Activated CD4-positive, CD25-positive, alpha-beta regulatory T cell (primary cell): ENCODE data around the gene CAMTA1.

Source experiments
- DNase-seq, 4 experiments: peaks; one replicate each; lab custom pipeline; 2025; lab: John Stamatoyannopoulos, UW

The CAMTA1 gene

DNA sequence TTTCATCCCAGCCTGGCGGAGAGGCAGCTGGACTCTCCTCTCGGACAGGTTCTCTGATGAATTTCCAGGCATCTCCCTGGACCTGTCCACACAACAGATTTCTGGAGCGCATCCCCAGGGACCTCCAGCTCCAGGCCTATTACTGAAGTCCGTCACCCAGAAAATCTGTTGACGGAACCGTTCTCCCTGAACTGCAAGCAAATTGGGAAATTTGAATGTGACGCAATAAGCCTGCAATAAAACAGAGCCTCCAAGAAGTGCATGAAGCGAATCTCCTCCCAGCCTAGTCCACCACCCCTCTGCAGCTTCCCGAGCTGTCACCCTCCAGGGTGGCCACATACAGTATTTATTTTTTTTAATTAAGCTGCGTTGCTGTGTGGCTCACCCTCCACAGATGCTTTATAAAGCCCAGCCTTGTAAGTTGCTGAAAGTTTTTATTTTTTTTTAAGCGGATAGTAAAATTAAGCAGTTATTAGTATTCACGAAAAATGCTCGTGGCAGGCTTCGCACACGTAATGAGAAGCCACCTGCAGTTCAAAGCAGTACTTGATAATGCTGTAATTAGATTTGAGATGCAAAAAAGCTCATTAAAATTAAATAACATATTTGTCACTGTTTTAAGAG is 173.3 kb downstream of the CAMTA1 start:
- no peak for DNase-seq

- DNase-seq, result no peak
These were observed 174.2 kb downstream of the CAMTA1 start for GRCh38 chr1:6959491-6959890.

- no peak for DNase-seq
These were observed 175.1 kb downstream of the CAMTA1 start for GRCh38 chr1:6960291-6960811.

DNA sequence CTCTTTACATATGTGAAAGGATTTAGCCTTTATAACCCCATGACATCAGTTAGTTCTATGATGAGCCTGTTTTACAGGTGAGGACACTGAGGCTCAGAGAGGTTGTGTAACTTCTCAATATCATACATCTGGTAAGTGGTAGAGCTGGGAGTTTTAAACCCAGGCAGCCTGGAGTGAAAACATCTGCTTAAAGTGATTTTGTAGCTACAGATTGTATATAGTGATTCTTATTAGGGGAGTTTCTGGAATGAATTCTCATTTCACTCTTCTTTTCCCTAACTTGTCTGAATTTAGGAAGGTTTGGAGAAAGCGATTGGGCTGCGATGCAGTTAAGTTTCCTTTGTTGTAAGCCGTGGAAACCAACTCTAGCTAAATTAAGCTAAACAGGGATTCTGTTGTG is 175.6 kb downstream of the CAMTA1 start:
- no peak for DNase-seq

DNA sequence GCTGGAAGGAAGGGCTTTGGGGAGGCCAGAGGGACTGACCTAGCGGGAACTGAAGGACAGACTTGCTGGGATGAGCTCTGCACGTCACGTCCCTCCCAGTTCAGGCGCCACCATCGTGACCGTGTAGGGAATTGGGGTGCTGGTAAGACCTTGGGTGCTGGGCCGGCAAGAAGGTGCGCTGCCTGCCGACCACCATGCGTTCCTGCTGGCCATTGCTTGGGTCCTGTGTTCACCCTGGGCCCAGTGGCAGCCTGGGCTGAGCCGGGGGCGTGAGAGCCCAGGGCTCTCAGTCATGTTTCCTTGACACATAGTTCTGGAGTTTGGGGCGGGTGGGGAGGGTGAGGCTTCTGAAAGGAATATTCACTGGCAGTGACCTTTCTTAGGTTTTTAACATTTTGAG is 176.0 kb downstream of the CAMTA1 start:
- DNase-seq, result no peak

DNA sequence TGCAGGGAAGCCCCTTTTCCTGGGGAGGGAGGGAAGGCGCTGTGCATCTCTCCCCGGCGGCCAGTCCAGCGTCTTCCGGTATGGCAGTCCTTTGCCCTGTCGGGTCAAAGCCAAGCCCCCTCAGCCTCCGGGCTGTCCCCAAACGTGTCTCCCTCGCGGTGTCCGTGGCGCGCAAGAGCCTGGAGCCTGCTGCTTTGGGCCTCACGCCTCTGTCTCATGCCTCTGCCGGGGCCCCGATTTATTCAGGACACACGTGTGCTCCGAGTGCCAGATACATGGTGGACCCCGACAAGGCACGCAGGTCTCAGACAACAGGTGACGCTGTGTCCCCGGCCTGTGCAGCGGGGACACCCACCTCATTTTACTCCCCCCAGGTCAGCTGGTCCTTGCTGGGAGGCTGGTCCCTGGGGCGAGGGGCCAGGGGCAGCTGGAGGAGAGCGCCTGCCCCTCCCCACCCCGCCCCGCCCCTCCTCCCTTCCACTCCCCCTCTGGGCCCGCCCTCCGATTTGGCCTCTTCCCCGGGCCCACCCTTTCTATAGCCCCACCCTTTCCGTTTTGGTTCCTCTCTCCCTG is 176.7 kb downstream of the CAMTA1 start:
- DNase-seq, result no peak

DNA sequence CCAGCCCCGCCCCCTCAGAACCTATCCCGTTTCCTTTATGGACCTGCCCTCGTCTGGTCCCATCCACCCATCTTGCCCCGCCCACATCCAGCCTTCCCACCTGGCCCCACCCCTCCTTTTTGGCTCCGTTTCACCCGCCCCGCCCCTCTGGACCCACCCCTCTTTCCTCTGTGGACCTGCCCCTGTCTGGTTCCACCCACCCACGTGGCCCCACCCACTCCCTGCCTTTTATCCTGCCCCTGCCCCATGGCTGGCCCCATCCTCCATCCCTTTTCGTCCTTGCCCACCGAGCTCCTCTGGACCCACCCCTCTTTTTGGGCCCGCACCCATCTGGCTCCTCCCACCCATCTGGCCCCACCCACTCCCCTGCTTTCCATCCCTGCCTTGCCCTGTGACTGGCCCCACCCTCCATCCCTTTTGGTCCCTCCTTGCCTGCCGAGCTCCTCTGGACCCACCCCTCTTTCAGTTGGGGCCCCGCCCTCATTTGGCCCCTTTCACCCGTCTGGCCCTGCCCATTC is 177.3 kb downstream of the CAMTA1 start:
- DNase-seq, result peak in 3 of 4 experiments; percentile 16 to 39 (median 31)

DNA sequence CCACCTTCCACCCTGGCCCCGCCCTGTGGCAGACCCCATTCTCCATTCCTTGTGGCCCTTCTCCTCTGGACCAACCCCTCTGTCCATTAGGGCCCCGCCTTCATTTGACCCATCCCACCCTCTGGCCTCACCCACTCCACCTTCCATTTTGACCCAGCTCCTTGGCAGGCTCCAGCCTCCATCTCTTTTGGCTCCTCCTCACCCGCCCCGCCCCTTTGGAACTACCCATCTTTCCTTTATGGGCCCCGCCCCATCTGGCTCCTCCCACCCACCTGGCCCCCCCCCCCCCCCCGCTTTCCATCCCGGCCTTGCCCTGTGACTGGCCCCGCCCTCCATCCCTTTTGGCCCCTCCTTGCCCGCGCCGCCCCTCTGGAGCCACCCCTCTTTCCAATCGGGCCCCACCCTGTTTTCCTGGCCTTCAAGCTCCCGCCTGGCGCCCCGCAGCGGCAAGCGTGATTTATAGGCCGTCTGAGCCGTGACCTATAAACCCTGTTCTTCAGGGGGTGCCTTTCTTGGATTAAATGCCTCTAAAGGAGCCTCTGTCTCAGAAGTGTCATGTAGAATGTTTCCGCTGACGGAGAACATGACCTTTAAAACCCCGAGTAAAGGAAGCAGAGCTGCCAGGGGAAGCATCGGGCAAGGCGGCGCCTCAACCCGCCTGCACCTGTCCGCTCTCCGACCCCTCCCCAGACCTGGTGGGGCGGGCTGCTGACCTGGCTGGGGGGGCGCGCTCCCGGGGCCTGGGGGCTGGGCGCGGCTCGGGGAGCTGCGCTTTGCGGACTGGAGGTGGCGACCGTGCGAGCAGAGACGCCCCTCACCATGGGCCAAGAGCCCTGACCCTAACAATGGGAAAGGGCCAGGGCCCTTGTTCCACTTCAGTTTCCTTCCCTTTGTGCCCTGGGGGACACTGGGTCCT is 178.0 kb downstream of the CAMTA1 start:
- DNase-seq, result peak in 3 of 4 experiments; percentile 16 to 32 (median 24)

- DNase-seq, result no peak
These were observed 178.7 kb downstream of the CAMTA1 start for GRCh38 chr1:6963912-6964307.

DNA sequence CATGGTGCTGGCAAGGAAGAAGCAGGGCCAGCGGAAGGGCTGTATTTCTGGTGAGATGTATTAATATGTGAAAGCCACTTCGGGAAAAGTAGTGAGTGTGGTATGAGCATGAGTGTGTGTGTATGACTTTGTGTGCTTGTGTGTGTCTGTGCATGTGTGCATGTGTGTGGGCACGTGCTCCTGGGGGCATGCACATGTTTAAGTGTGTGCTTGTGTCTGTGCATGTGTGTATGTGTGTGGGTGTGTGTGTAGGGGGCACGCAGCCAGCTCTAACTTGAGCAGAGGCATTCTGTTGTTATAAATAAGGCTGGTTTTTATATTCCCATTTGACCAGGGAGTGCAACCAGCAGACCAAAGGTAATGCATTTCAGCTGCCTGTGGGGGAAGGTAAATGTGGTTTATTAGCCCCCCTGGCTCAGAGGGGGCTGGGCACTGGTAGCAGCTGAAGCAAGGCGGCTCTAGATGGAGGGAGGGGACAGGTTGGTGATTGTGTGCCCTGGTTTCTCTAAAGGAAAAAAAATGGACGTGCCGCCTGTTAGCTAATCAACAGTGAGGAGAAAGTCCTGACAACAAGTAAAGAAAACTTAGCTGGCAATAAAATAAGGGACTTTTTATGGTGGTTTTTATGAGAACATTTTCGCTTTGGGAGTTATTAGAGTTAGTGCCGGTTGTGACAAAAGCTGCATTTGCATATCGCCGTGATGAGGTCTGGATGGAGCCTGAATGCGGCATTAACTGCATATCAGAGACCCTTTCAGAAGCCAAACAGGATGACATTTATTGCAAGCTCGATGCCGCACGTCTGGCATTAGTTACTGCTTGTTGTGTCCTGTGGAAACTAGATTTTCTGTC is 180.1 kb downstream of the CAMTA1 start:
- DNase-seq, result no peak

GRCh38 chr1:6965935-6966241 is 180.6 kb downstream of the CAMTA1 start:
- no peak for DNase-seq

DNA sequence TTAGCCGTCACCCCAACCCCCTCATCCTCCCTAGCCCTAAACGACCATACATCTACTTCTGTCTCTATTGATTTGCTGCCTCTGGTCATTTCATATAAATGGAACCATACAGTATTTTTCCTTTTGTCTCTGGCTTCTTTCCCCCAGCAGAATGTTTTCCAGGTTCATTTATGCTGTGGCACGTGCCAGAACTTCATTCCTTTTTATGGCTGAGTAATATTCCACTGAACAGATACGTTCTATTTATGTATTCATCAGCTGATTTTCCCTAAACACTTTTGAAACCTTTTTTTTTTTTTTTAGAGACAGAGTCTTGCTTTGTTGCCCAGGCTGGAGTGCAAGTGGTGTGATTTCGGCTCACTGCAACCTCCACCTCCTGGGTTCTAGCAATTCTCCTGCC is 181.1 kb downstream of the CAMTA1 start:
- DNase-seq, result no peak

- DNase-seq, result no peak
These were observed 182.3 kb downstream of the CAMTA1 start for GRCh38 chr1:6967431-6968111.

DNA sequence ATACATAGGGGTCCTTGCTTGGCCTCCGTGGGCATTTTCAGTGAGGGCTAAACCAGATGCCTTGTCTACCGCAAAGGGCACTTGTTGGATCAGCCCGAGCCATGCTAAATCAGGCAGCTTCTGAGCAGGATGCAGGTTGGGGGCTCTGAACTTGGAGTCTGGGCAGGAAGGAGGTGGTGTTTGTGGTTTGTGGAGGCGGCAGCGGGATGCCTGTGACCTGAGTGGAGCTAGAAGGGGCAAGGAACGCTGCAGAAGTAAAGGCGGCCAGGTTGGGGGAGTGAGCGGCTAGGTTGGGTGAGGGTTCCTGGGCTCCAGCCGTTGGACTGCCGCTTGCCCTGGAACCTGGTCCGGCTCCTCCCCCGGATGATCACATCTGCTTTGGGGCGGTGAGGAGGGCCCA is 183.9 kb downstream of the CAMTA1 start:
- DNase-seq, result no peak

DNA sequence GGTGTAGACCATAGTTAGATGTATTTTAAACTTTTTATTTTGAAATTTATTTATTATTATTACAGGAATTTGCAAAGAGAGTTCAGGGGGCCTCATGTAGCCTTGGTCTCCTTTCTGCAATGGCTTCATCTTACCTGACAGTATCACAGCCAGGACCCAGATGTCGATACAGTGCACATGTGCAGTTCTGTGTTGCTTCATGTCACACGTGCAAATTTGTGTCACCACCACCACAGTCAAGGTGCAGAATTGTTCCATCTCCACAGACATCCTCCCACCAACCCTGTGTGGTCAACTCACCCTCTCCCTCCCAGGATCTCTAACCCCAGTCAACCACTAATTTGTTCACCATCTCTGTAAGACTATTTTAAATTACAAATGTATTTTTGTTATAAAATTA is 184.5 kb downstream of the CAMTA1 start:
- no peak for DNase-seq

GRCh38 chr1:6970221-6970620 is 185.0 kb downstream of the CAMTA1 start:
- DNase-seq, result no peak

GRCh38 chr1:6971048-6971447 is 185.8 kb downstream of the CAMTA1 start:
- DNase-seq, result no peak

DNA sequence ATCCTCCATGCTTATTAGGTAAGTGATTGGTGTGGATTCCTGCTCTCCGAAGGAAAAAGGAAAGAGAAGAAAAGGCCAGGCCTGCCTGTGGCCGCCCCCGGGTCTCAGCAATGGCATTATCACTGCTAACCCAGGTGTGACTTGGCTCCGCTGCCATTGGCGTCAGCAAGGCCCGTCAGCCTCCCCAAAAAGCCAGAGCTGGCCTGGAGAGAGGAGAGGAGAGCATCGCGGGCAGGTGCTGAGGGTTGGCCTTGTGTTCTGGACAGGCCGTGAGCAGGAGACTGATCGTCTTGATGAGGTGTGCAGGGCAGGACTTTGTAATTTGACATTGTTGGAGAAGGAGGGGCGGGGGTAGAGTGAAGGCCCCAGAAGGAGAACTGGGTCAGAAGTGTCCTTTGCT is 186.4 kb downstream of the CAMTA1 start:
- DNase-seq, result no peak

GRCh38 chr1:6972399-6972798 is 187.1 kb downstream of the CAMTA1 start:
- no peak for DNase-seq

DNA sequence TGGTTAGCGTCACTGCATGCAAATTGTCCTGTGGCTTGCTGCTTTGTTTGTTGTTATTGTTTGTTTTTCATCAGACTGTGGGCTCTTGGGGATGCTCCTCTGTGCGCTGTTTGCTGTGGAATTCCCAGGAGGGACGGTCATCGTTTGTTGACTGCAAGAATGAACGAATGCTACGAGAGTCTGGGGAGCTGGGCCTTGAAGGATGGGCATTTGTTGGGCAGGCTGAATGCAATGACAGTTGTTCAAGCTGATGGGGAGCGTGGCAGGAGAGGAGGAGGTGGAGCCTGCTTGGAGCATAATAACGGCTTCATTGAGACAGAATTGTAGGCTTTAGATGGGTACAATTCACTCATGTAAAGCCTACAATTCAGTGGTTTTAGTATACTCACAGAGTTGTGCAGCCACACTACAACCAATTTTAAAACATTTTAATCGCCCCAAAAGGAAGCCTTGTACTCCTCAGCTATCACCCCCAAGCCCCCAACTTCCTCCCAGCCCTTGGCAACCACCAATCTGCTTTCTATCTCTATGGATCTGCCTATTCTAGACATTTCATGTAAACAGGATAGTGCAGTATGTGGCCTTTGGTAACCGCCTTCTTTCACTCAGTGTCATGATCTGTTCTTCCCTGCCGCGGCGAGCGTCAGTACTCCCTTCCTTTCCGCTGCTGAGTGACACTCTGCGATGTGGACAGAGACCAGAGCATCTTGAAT is 190.2 kb downstream of the CAMTA1 start:
- DNase-seq, result no peak

- DNase-seq, result no peak
These were observed 190.8 kb downstream of the CAMTA1 start for GRCh38 chr1:6976044-6976375.
